Hepatocyte (in vitro differentiated cells): ENCODE results near the gene ZNF557. TPM values are rescaled to one million over a fixed set of nuclear protein-coding genes. Genes with fewer than 3 reads are reported as not detected.

ENCODE experiments used
- polyA plus RNA-seq: library from polyadenylated mRNA; unstranded; fragments of >200 nt; fragmentation: Nextera tagmentation; extraction: Ambion mirVana; gene quantifications from 2 replicates; pipeline ENCODE4 v1.2.1, GENCODE V29; 2016
- total RNA-seq: library from RNA; depleted of rRNA; stranded (reverse); fragments of >200 nt; gene quantifications from 2 replicates; pipeline ENCODE4 v1.2.3, GENCODE V29; 2014

Gene ZNF557
- total and polyA plus RNA-seq, 2 experiments from 2014 or later = 3.4 to 9.5 TPM

Other genes with a start within 250 kb of the ZNF557 start
- not detected in 2 replicates for gene ADGRE1, start 182.1 kb upstream of the ZNF557 start, total RNA-seq
- gene ADGRE1, start 182.1 kb upstream of the ZNF557 start, polyA plus RNA-seq = not detected in 2 replicates
- not detected in 2 replicates for gene MBD3L2B, start 48.3 kb upstream of the ZNF557 start, total RNA-seq
- not detected in 2 replicates for gene MBD3L2B, start 48.3 kb upstream of the ZNF557 start, polyA plus RNA-seq
- not detected in 2 replicates for gene MBD3L5, start 39.1 kb upstream of the ZNF557 start, total RNA-seq
- gene MBD3L5, start 39.1 kb upstream of the ZNF557 start, polyA plus RNA-seq = not detected in 2 replicates
- not detected in 2 replicates for gene MBD3L4, start 29.5 kb upstream of the ZNF557 start, total RNA-seq
- not detected in 2 replicates for gene MBD3L4, start 29.5 kb upstream of the ZNF557 start, polyA plus RNA-seq
- not detected in 2 replicates for gene MBD3L2, start 20.4 kb upstream of the ZNF557 start, total RNA-seq
- gene MBD3L2, start 20.4 kb upstream of the ZNF557 start, polyA plus RNA-seq = not detected in 2 replicates
- gene MBD3L3, start 11.0 kb upstream of the ZNF557 start, total RNA-seq = not detected in 2 replicates
- not detected in 2 replicates for gene MBD3L3, start 11.0 kb upstream of the ZNF557 start, polyA plus RNA-seq
- gene INSR, start 224.7 kb downstream of the ZNF557 start, total RNA-seq = 49.9 and 59.0 TPM in 2 replicates
- 17.0 and 17.7 TPM in 2 replicates for gene INSR, start 224.7 kb downstream of the ZNF557 start, polyA plus RNA-seq